Measurements from ENCODE around the gene PPM1F. TPM values are rescaled to one million over a fixed set of nuclear protein-coding genes. Genes with fewer than 3 reads are reported as not detected.

PPM1F gene
- total and polyA plus RNA-seq, 4 donors: 1.8 to 15.5 (median 8.9) TPM

GRCh38 chr22:21929253-21929652, 23.4 kb downstream of the PPM1F start:
- no peaks in the 10 kb centered on the region for H3K9me3 ChIP-seq (ENCODE audit: control insufficient read depth in 4 of 4, low read length in 3 of 4)
- H3K27me3 ChIP-seq (ENCODE audit: control insufficient read depth in 4 of 4, insufficient read depth in 4 of 4, low read length in 3 of 4): no peaks in the 10 kb centered on the region
- H3K4me3 ChIP-seq (ENCODE audit: low read depth in 1 of 3, low read length in 3 of 3): no peak overlapping the region
- TF ChIP-seq GABPA (IDR thresholded peaks at IDR 0.05 in 1 of 2, conservative IDR thresholded peaks at IDR 0.05 in 1 of 2): no peak
- TF ChIP-seq CTCF (IDR thresholded peaks at IDR 0.05; ENCODE audit: low read depth, low read length, missing input control): no peak
- no peak for TF ChIP-seq HNF4A (conservative IDR thresholded peaks at IDR 0.05)
- TF ChIP-seq ZBTB33 (IDR thresholded peaks at IDR 0.05): no peak
- TF ChIP-seq JUND (IDR thresholded peaks at IDR 0.05): no peak
- TF ChIP-seq NR2F2 (IDR thresholded peaks at IDR 0.05): no peak
- no peak for TF ChIP-seq ATF3 (IDR thresholded peaks at IDR 0.05)
- TF ChIP-seq RXRA (IDR thresholded peaks at IDR 0.05): no peak
- no peak for TF ChIP-seq SP1 (IDR thresholded peaks at IDR 0.05)
- no peak for TF ChIP-seq EGR1 (IDR thresholded peaks at IDR 0.05; ENCODE audit: low read depth in 2 of 2)
- no peak for TF ChIP-seq MAX (IDR thresholded peaks at IDR 0.05)
- TF ChIP-seq REST (IDR thresholded peaks at IDR 0.05): no peak
- no peak for TF ChIP-seq FOXA2 (IDR thresholded peaks at IDR 0.05)
- TF ChIP-seq TAF1 (conservative IDR thresholded peaks at IDR 0.05): no peak
- TF ChIP-seq RAD21 (IDR thresholded peaks at IDR 0.05): no peak
- no peak for TF ChIP-seq FOXA1 (IDR thresholded peaks at IDR 0.05)
- no peak for TF ChIP-seq YY1 (IDR thresholded peaks at IDR 0.05)
- TF ChIP-seq HNF4G (IDR thresholded peaks at IDR 0.05): no peak
- 93% methylated on average over 6 of the region's 6 CpGs for WGBS
- H3K4me1 ChIP-seq (ENCODE audit: control insufficient read depth in 4 of 4, insufficient read depth in 4 of 4, low read length in 3 of 4): peaks cover 0 to 8% (median 4%) of the 10 kb centered on the region in 4 donors
- H3K27ac ChIP-seq (ENCODE audit: low read depth in 1 of 2, low read length in 2 of 2): no peak overlapping the region
- peaks cover 9 to 26% (median 12%) of the 10 kb centered on the region in 4 donors for H3K36me3 ChIP-seq (ENCODE audit: control insufficient read depth in 4 of 4, insufficient read depth in 3 of 4, low read depth in 1 of 4, low read length in 3 of 4)
- H3K9ac ChIP-seq (ENCODE audit: low read depth in 1 of 2, low read length in 2 of 2): no peak overlapping the region
- no peak for DNase-seq (ENCODE audit: low spot score)

All from liver (tissue), 9 donors.